HG02763 (cell line): ENCODE data around the gene BCAR1.
"Not testable (repeated sequence)": the region's sequence is repeated elsewhere in the genome, so short reads cannot be mapped to it uniquely, and the experiment has no call there.

ENCODE experiments used
- ATAC-seq: cut with Tn5 transposase; IDR thresholded peaks from one replicate; pipeline ENCODE4 v1.9.1; 2021; ENCODE audit warnings: mild to moderate bottlenecking, moderate library complexity; ENCODE audit not compliant: unreplicated experiment

Gene BCAR1

GRCh38 chr16:75240633-75241032 is 10.8 kb downstream of the BCAR1 start:
- not testable (repeated sequence) for ATAC-seq

- ATAC-seq: no peak
These were observed 11.8 kb downstream of the BCAR1 start for GRCh38 chr16:75239542-75240122.

- no peak for ATAC-seq
These were observed 12.4 kb downstream of the BCAR1 start for GRCh38 chr16:75238853-75239541.

GRCh38 chr16:75238132-75238852 is 13.1 kb downstream of the BCAR1 start:
- no peak for ATAC-seq

- ATAC-seq: no peak
These were observed 13.9 kb downstream of the BCAR1 start for GRCh38 chr16:75237398-75238131.

- no peak for ATAC-seq
These were observed 14.6 kb downstream of the BCAR1 start for GRCh38 chr16:75236736-75237397.

GRCh38 chr16:75236232-75236631 is 15.2 kb downstream of the BCAR1 start:
- no peak for ATAC-seq

GRCh38 chr16:75235721-75236193 is 15.7 kb downstream of the BCAR1 start:
- ATAC-seq: no peak

GRCh38 chr16:75234856-75235696 is 16.3 kb downstream of the BCAR1 start:
- no peak for ATAC-seq

- no peak for ATAC-seq
These were observed 17.8 kb downstream of the BCAR1 start for GRCh38 chr16:75233611-75233938.

GRCh38 chr16:75231570-75231969 is 19.9 kb downstream of the BCAR1 start:
- no peak for ATAC-seq

GRCh38 chr16:75230471-75231110 is 20.8 kb downstream of the BCAR1 start:
- ATAC-seq: no peak

- ATAC-seq: no peak
These were observed 22.0 kb downstream of the BCAR1 start for GRCh38 chr16:75229172-75230031.

- no peak for ATAC-seq
These were observed 23.1 kb downstream of the BCAR1 start for GRCh38 chr16:75228143-75228976.

GRCh38 chr16:75227361-75228142 is 23.9 kb downstream of the BCAR1 start:
- ATAC-seq: no peak

- ATAC-seq: no peak
These were observed 24.7 kb downstream of the BCAR1 start for GRCh38 chr16:75226550-75227360.
